Measurements from ENCODE around the gene GALNT12. TPM values are rescaled to one million over a fixed set of nuclear protein-coding genes. Genes with fewer than 3 reads are reported as not detected.

Gene GALNT12
- total RNA-seq, 4 donors from 2014 or later = 17.5 to 25.9 (median 21.1) TPM

GRCh38 chr9:98831696-98832095 is 24.2 kb downstream of the GALNT12 start:
- WGBS, 2 donors = 84 to 93% methylated on average over 12 to 13 of the region's 16 CpGs
- no peaks in the 10 kb centered on the region for H3K27me3 ChIP-seq
- no peak for DNase-seq
- no peak overlapping the region for H3K27ac ChIP-seq
- intact Hi-C loops (cut with DNase I) = no loop called here
- TF ChIP-seq CTCF (IDR thresholded peaks at IDR 0.05) (no peak), POLR2A (IDR thresholded peaks at IDR 0.05) (no peak)
- peaks cover 0 to 90% (median 0%) of the 10 kb centered on the region in 3 donors for H3K36me3 ChIP-seq
- no peak overlapping the region for H3K4me3 ChIP-seq
- no peaks in the 10 kb centered on the region for H3K9me3 ChIP-seq
- H3K4me1 ChIP-seq = no peaks in the 10 kb centered on the region

DNA sequence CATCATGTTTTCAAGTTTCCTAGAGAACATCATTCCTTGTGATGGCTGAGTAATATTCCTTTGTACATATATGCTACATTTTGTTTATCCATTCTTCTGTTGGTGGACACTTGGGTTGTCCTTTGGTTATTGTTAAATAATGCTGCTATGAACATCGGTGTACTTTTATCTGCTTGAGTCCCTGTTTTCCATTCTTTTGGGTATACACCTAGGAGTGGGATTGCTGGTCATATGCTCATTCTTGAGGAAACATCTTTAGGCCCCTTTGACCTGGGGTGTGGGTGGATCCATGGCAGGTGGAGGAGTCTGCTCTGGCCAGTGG is 25.3 kb downstream of the GALNT12 start:
- H3K27me3 ChIP-seq = no peaks in the 10 kb centered on the region
- no peaks in the 10 kb centered on the region for H3K9me3 ChIP-seq
- no peak overlapping the region for H3K4me3 ChIP-seq
- TF ChIP-seq POLR2A (IDR thresholded peaks at IDR 0.05) = no peak
- no peak for DNase-seq
- 84 to 91% methylated on average over 1 of the region's 1 CpG for WGBS, 2 donors
- peaks cover 0 to 90% (median 0%) of the 10 kb centered on the region in 3 donors for H3K36me3 ChIP-seq
- no peak overlapping the region for H3K27ac ChIP-seq
- no peaks in the 10 kb centered on the region for H3K4me1 ChIP-seq
- intact Hi-C loops (cut with DNase I) = no loop called here

- H3K27me3 ChIP-seq = no peaks in the 10 kb centered on the region
- no peak overlapping the region for H3K4me3 ChIP-seq
- WGBS, 2 donors = 92 to 93% methylated on average over 9 of the region's 9 CpGs
- H3K36me3 ChIP-seq = peaks cover 0 to 90% (median 0%) of the 10 kb centered on the region in 3 donors
- DNase-seq = no peak
- no peak for TF ChIP-seq CTCF (IDR thresholded peaks at IDR 0.05)
- no peak for TF ChIP-seq POLR2A (IDR thresholded peaks at IDR 0.05)
- H3K4me1 ChIP-seq = no peaks in the 10 kb centered on the region
- no peaks in the 10 kb centered on the region for H3K9me3 ChIP-seq
- no peak overlapping the region for H3K27ac ChIP-seq
- intact Hi-C loops (cut with DNase I) = no loop called here
Measured at GRCh38 chr9:98833090-98833956, 25.9 kb downstream of the GALNT12 start.

DNA sequence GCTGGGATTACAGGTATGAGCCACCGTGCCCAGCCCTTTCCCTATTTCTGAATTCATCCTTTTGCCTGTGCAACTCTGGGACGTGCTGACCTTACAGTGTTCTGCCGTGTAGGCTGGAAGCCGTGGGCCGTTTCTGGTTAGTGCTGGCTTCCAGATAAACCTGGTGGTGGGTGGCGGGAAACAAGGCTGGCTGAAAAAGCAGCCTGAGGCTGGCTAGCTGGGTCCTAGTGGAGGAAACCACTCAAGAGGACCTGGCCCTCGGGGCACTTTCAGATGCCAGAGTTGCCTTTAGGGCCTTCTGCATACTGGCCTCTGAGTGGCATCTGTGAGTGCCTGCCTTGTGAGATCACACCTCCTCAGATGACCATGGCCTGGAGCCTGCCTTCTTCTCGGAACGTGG is 26.9 kb downstream of the GALNT12 start:
- no peak overlapping the region for H3K4me3 ChIP-seq
- intact Hi-C loops (cut with DNase I) = no loop called here
- no peak overlapping the region for H3K27ac ChIP-seq
- no peaks in the 10 kb centered on the region for H3K27me3 ChIP-seq
- TF ChIP-seq CTCF (IDR thresholded peaks at IDR 0.05) (no peak), POLR2A (IDR thresholded peaks at IDR 0.05) (no peak)
- DNase-seq = no peak
- H3K9me3 ChIP-seq = no peaks in the 10 kb centered on the region
- peaks cover 0 to 90% (median 0%) of the 10 kb centered on the region in 3 donors for H3K36me3 ChIP-seq
- WGBS, 2 donors = 77 to 90% methylated on average over 3 to 7 of the region's 9 CpGs
- H3K4me1 ChIP-seq = no peaks in the 10 kb centered on the region

GRCh38 chr9:98836206-98836605 is 28.7 kb downstream of the GALNT12 start:
- Histone ChIP-seq H3K36me3 (peaks cover 0 to 95% (median 0%) of the 10 kb centered on the region in 3 donors), H3K27ac (no peak overlapping the region)
- WGBS, 2 donors = 81 to 87% methylated on average over 4 of the region's 4 CpGs

More at GRCh38 chr9:98836206-98836605, 28.7 kb downstream of the GALNT12 start:
- no peaks in the 10 kb centered on the region for H3K27me3 ChIP-seq
- no peaks in the 10 kb centered on the region for H3K4me1 ChIP-seq
- no peak overlapping the region for H3K4me3 ChIP-seq
- DNase-seq = no peak
- TF ChIP-seq CTCF (IDR thresholded peaks at IDR 0.05) (no peak), POLR2A (IDR thresholded peaks at IDR 0.05) (no peak)
- H3K9me3 ChIP-seq = no peaks in the 10 kb centered on the region
- intact Hi-C loops (cut with DNase I) = no loop called here

All from esophagus squamous epithelium (tissue), 5 donors.